HEK293 (cell line): ENCODE data around the gene POU5F2.

Experiments
- CTCF ChIA-PET: fragments of 350-600 bp; formaldehyde crosslinking; extraction: SDS; loops from one replicate; lab custom pipeline; 2021; ENCODE audit warnings: antibody characterized with exemption; lab: Yijun Ruan, JAX
- POLR2A ChIA-PET: fragments of 300-600 bp; formaldehyde crosslinking; extraction: SDS; loops from one replicate; lab custom pipeline; 2020; ENCODE audit warnings: antibody characterized with exemption, inconsistent platforms; lab: Yijun Ruan, JAX
- H3K27ac ChIP-seq: fragments of 200-500 bp; sonication (Bioruptor generic); 2 replicates; pipeline ENCODE4 v1.5.1; 2014; ENCODE audit warnings: low read depth, low read length, control low read depth, inconsistent platforms; ENCODE audit errors: extremely low read depth
- H3K36me3 ChIP-seq, 2 experiments: fragments of 200-500 bp in 1 of 2; sonication (Bioruptor generic) in 1 of 2; 1 replicate in 1 of 2; 2 replicates in 1 of 2; pipeline ENCODE4 v1.5.1; 2014 to 2017; ENCODE audit warnings: inconsistent platforms in 2 of 2, low read length in 2 of 2; ENCODE audit not compliant: control insufficient read depth in 2 of 2, insufficient read depth in 1 of 2
- H3K4me1 ChIP-seq: fragments of 200-500 bp; sonication (Bioruptor generic); 2 replicates; pipeline ENCODE4 v1.5.1; 2014; ENCODE audit warnings: mild to moderate bottlenecking, low read length, inconsistent platforms; ENCODE audit not compliant: control insufficient read depth, insufficient read depth
- H3K4me3 ChIP-seq: 2 replicates; pipeline ENCODE4 v1.5.1; 2011; ENCODE audit warnings: low read depth, mild to moderate bottlenecking, control low read depth, low read length, moderate library complexity
- H3K9me3 ChIP-seq: fragments of 200-500 bp; sonication (Bioruptor generic); 2 replicates; pipeline ENCODE4 v1.5.1; 2014; ENCODE audit warnings: low read depth, low read length, inconsistent platforms; ENCODE audit not compliant: control insufficient read depth, insufficient read depth
- BCL11A ChIP-seq: fragments of 450-650 bp; formaldehyde crosslinking; IDR thresholded peaks from 2 replicates; pipeline ENCODE4 v1.5.1; 2016; ENCODE audit warnings: low read depth, missing biosample characterization, missing genetic modification characterization
- BCL11B ChIP-seq: fragments of 450-650 bp; formaldehyde crosslinking; IDR thresholded peaks from 2 replicates; pipeline ENCODE4 v1.5.1; 2016; ENCODE audit warnings: low read depth, missing biosample characterization, missing genetic modification characterization
- BCL6B ChIP-seq: fragments of 450-650 bp; formaldehyde crosslinking; IDR thresholded peaks from 2 replicates; pipeline ENCODE4 v1.5.1; 2017; ENCODE audit warnings: missing biosample characterization, missing genetic modification characterization
- HIC1 ChIP-seq: fragments of 450-650 bp; formaldehyde crosslinking; IDR thresholded peaks from 2 replicates; pipeline ENCODE4 v1.5.1; 2016; ENCODE audit warnings: missing biosample characterization, missing genetic modification characterization
- KLF10 ChIP-seq: fragments of 450-650 bp; IDR thresholded peaks from 2 replicates; pipeline ENCODE4 v1.5.1; 2018; ENCODE audit warnings: missing biosample characterization, mild to moderate bottlenecking, missing genetic modification characterization
- KLF8 ChIP-seq: fragments of 450-650 bp; formaldehyde crosslinking; IDR thresholded peaks from 2 replicates; pipeline ENCODE4 v1.5.1; 2016; ENCODE audit warnings: missing biosample characterization, missing genetic modification characterization
- PRDM1 ChIP-seq: fragments of 450-650 bp; formaldehyde crosslinking; IDR thresholded peaks from 2 replicates; pipeline ENCODE4; 2016; ENCODE audit warnings: missing biosample characterization, missing genetic modification characterization
- SCRT1 ChIP-seq: fragments of 450-650 bp; formaldehyde crosslinking; IDR thresholded peaks from 2 replicates; pipeline ENCODE4 v1.5.1; 2016; ENCODE audit warnings: missing biosample characterization, missing genetic modification characterization, borderline replicate concordance
- ZBTB10 ChIP-seq: fragments of 450-650 bp; formaldehyde crosslinking; IDR thresholded peaks from 2 replicates; pipeline ENCODE4 v1.5.1; 2016; ENCODE audit warnings: missing biosample characterization, missing genetic modification characterization
- ZEB2 ChIP-seq: fragments of 450-650 bp; formaldehyde crosslinking; IDR thresholded peaks from 2 replicates; pipeline ENCODE4 v1.5.1; 2016; ENCODE audit warnings: missing biosample characterization, missing genetic modification characterization
- ZFP3 ChIP-seq: fragments of 450-650 bp; formaldehyde crosslinking; IDR thresholded peaks from 2 replicates; pipeline ENCODE4 v1.5.1; 2016; ENCODE audit warnings: low read depth, missing biosample characterization, missing genetic modification characterization
- ZFP37 ChIP-seq: fragments of 450-650 bp; formaldehyde crosslinking; IDR thresholded peaks from 2 replicates; pipeline ENCODE4 v1.5.1; 2016; ENCODE audit warnings: missing biosample characterization, missing genetic modification characterization
- ZNF148 ChIP-seq: fragments of 450-650 bp; formaldehyde crosslinking; IDR thresholded peaks from 2 replicates; pipeline ENCODE4 v1.5.0; 2017; ENCODE audit warnings: missing biosample characterization, missing genetic modification characterization, borderline replicate concordance
- ZNF174 ChIP-seq: fragments of 450-650 bp; formaldehyde crosslinking; IDR thresholded peaks from 2 replicates; pipeline ENCODE4 v1.5.0; 2017; ENCODE audit warnings: missing biosample characterization, mild to moderate bottlenecking, missing genetic modification characterization
- ZNF2 ChIP-seq: fragments of 450-650 bp; formaldehyde crosslinking; IDR thresholded peaks from 2 replicates; pipeline ENCODE4 v1.5.1; 2016; ENCODE audit warnings: missing biosample characterization, missing genetic modification characterization
- ZNF211 ChIP-seq: fragments of 450-650 bp; formaldehyde crosslinking; IDR thresholded peaks from 2 replicates; pipeline ENCODE4 v1.5.1; 2016; ENCODE audit warnings: low read depth, missing biosample characterization, missing genetic modification characterization
- ZNF404 ChIP-seq: fragments of 450-650 bp; formaldehyde crosslinking; IDR thresholded peaks from 2 replicates; pipeline ENCODE4 v1.5.1; 2017; ENCODE audit warnings: missing biosample characterization, missing genetic modification characterization
- ZNF423 ChIP-seq: fragments of 450-650 bp; formaldehyde crosslinking; IDR thresholded peaks from 2 replicates; pipeline ENCODE4 v1.5.1; 2016; ENCODE audit warnings: missing biosample characterization, missing genetic modification characterization
- ZNF544 ChIP-seq: fragments of 450-650 bp; formaldehyde crosslinking; IDR thresholded peaks from 2 replicates; pipeline ENCODE4 v1.5.0; 2017; ENCODE audit warnings: missing biosample characterization, missing genetic modification characterization
- ZNF560 ChIP-seq: fragments of 450-650 bp; formaldehyde crosslinking; IDR thresholded peaks from 2 replicates; pipeline ENCODE4 v1.5.1; 2017; ENCODE audit warnings: missing biosample characterization, missing genetic modification characterization, borderline replicate concordance
- ZNF571 ChIP-seq: fragments of 450-650 bp; formaldehyde crosslinking; IDR thresholded peaks from 2 replicates; pipeline ENCODE4 v1.5.0; 2017; ENCODE audit warnings: missing biosample characterization, missing genetic modification characterization
- ZNF610 ChIP-seq: fragments of 450-650 bp; formaldehyde crosslinking; IDR thresholded peaks from 2 replicates; pipeline ENCODE4 v1.5.1; 2016; ENCODE audit warnings: missing biosample characterization, missing genetic modification characterization, borderline replicate concordance
- ZNF629 ChIP-seq: fragments of 450-650 bp; formaldehyde crosslinking; IDR thresholded peaks from 2 replicates; pipeline ENCODE4 v1.5.1; 2017; ENCODE audit warnings: missing biosample characterization, missing genetic modification characterization
- ZNF747 ChIP-seq: fragments of 450-650 bp; formaldehyde crosslinking; IDR thresholded peaks from 2 replicates; pipeline ENCODE4 v1.5.1; 2016; ENCODE audit warnings: missing biosample characterization, missing genetic modification characterization
- ZSCAN16 ChIP-seq: fragments of 450-650 bp; formaldehyde crosslinking; IDR thresholded peaks from 2 replicates; pipeline ENCODE4 v1.5.1; 2016; ENCODE audit warnings: missing biosample characterization, missing genetic modification characterization

Gene POU5F2

GRCh38 chr5:93755716-93756115 lies 14.3 kb upstream of the POU5F2 start:
- ChIA-PET POLR2A (no interaction called here), CTCF (interaction anchor here (0.7 kb wide), 1 partner anchor 564 kb away, joined by 3 read pairs; no protein-coding TSS in a partner anchor)
- Histone ChIP-seq H3K4me3 (no peak overlapping the region), H3K4me1 (no peaks in the 10 kb centered on the region), H3K36me3 (no peaks in the 10 kb centered on the region), H3K9me3 (no peaks in the 10 kb centered on the region), H3K27ac (no peak overlapping the region)
- TF ChIP-seq ZNF2 (tag by site-specific recombination) (no peak), ZNF174 (tag by site-specific recombination) (no peak), ZNF629 (no peak), ZNF610 (tag by site-specific recombination) (no peak), HIC1 (no peak), ZNF571 (tag by site-specific recombination) (no peak)

GRCh38 chr5:93748875-93749397 lies 7.5 kb upstream of the POU5F2 start:
- POLR2A ChIA-PET = no interaction called here

GRCh38 chr5:93746406-93747056 lies 5.1 kb upstream of the POU5F2 start:
- POLR2A ChIA-PET = interaction anchor here (0.5 kb wide), 1 partner anchor 126 kb away, joined by 3 read pairs; no protein-coding TSS in a partner anchor
- H3K4me1 ChIP-seq = no peaks in the 10 kb centered on the region
- CTCF ChIA-PET = interaction anchor here (0.5 kb wide), 1 partner anchor 23 kb away, joined by 3 read pairs; no protein-coding TSS in a partner anchor
- no peak overlapping the region for H3K4me3 ChIP-seq
- no peaks in the 10 kb centered on the region; the same call in 1 of the 2 replicates for H3K9me3 ChIP-seq
- H3K36me3 ChIP-seq = no peaks in the 10 kb centered on the region
- no peak overlapping the region for H3K27ac ChIP-seq
- TF ChIP-seq ZNF544 (tag by site-specific recombination) = no peak
- TF ChIP-seq SCRT1 (tag by site-specific recombination) = no peak
- no peak for TF ChIP-seq ZNF747 (tag by site-specific recombination)
- no peak for TF ChIP-seq ZNF423 (tag by site-specific recombination)
- no peak for TF ChIP-seq ZBTB10 (tag by site-specific recombination)
- no peak for TF ChIP-seq ZNF404 (tag by site-specific recombination)
- TF ChIP-seq BCL11B (tag by site-specific recombination) = no peak
- no peak for TF ChIP-seq ZNF148 (tag by site-specific recombination)
- no peak for TF ChIP-seq ZFP37 (tag by site-specific recombination)
- no peak for TF ChIP-seq BCL6B (tag by site-specific recombination)
- TF ChIP-seq KLF10 (tag by site-specific recombination) = no peak
- no peak for TF ChIP-seq ZSCAN16 (tag by site-specific recombination)
- TF ChIP-seq ZNF211 (tag by site-specific recombination) = no peak

More at GRCh38 chr5:93748875-93749397, 7.5 kb upstream of the POU5F2 start:
- CTCF ChIA-PET = no interaction called here
- no peaks in the 10 kb centered on the region for H3K4me1 ChIP-seq
- peak; percentile 63; the same call in 1 of the 2 replicates for TF ChIP-seq PRDM1
- TF ChIP-seq ZEB2 (tag by site-specific recombination) = no peak
- no peak for TF ChIP-seq KLF8
- TF ChIP-seq ZFP3 (tag by site-specific recombination) = no peak
- TF ChIP-seq BCL11A (tag by site-specific recombination) = no peak
- no peak for TF ChIP-seq ZNF544 (tag by site-specific recombination)
- TF ChIP-seq ZNF560 = no peak
- TF ChIP-seq, all 188 proteins: peak for 1
- no peak overlapping the region for H3K27ac ChIP-seq
- H3K9me3 ChIP-seq = no peaks in the 10 kb centered on the region; the same call in 1 of the 2 replicates
- no peak overlapping the region for H3K4me3 ChIP-seq
- no peaks in the 10 kb centered on the region for H3K36me3 ChIP-seq
